Measurements from ENCODE around the gene COX6A1. TPM values are rescaled to one million over a fixed set of nuclear protein-coding genes. Genes with fewer than 3 reads are reported as not detected.

COX6A1 gene
- polyA plus RNA-seq, 1 donor from 2014 or later, result 2,017 TPM

DNA sequence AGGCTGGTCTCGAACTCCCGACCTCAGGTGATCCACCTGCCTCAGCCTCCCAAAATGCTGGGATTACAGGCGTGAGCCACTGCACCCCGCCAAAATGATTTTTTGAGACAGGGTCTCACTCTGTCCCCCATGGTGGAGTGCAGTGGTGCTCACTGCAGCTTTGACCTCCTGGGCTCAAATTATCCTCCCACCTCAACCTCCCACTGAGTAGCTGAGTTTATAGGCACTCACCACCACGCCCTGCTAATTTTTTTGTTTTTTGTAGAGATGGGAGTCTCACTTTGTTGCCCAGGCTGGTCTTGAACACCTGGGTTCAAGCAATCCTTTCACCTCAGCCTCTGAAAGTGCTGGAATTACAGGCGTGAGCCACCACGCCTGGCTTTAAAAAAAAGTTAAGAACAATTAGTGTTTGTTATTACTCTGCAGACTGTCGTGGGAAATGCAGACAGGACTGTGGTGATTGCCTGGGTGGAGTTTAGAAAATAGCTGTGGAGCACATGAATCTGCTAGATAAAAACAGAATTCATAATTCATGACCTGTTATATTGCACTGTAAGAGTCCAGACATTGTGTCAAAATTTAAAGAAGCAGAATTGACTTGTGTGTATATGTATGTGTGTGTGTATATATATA lies 9.2 kb upstream of the COX6A1 start:
- Histone ChIP-seq H3K27ac (ENCODE audit: low read length) (no peak overlapping the region), H3K9me2 (ENCODE audit: insufficient read depth, low read length) (no peaks in the 10 kb centered on the region), H3K4me2 (ENCODE audit: low read length) (no peak overlapping the region), H3K79me2 (replicated peaks; ENCODE audit: insufficient read depth, low read length) (no peaks in the 10 kb centered on the region), H2AFZ (ENCODE audit: low read depth, low read length) (no peak overlapping the region), H3K9ac (ENCODE audit: low read length) (no peak overlapping the region), H3K9me3 (ENCODE audit: low read length) (no peaks in the 10 kb centered on the region), H3K36me3 (ENCODE audit: insufficient read depth, low read length) (no peaks in the 10 kb centered on the region), H3K27me3 (ENCODE audit: insufficient read depth, low read depth, low read length) (no peaks in the 10 kb centered on the region), H3F3A (ENCODE audit: insufficient read depth, low read length, poor library complexity, severe bottlenecking) (no peaks in the 10 kb centered on the region), H4K20me1 (ENCODE audit: insufficient read depth) (no peaks in the 10 kb centered on the region), H3K4me3 (ENCODE audit: low read length) (no peak overlapping the region)
- TF ChIP-seq SMC3 (conservative IDR thresholded peaks at IDR 0.05; ENCODE audit: poor library complexity) (no peak), RAD21 (conservative IDR thresholded peaks at IDR 0.05) (no peak), MXI1 (conservative IDR thresholded peaks at IDR 0.05; ENCODE audit: poor library complexity, severe bottlenecking) (no peak), EZH2 (IDR thresholded peaks at IDR 0.05; ENCODE audit: borderline replicate concordance, insufficient read depth, low read length, poor library complexity, severe bottlenecking) (no peak), EP300 (conservative IDR thresholded peaks at IDR 0.05; ENCODE audit: poor library complexity, severe bottlenecking) (no peak), POLR2AphosphoS5 (IDR thresholded peaks at IDR 0.05) (no peak), TAF1 (IDR thresholded peaks at IDR 0.05; ENCODE audit: low read depth) (no peak)
- TF ChIP-seq, protein P1, sequence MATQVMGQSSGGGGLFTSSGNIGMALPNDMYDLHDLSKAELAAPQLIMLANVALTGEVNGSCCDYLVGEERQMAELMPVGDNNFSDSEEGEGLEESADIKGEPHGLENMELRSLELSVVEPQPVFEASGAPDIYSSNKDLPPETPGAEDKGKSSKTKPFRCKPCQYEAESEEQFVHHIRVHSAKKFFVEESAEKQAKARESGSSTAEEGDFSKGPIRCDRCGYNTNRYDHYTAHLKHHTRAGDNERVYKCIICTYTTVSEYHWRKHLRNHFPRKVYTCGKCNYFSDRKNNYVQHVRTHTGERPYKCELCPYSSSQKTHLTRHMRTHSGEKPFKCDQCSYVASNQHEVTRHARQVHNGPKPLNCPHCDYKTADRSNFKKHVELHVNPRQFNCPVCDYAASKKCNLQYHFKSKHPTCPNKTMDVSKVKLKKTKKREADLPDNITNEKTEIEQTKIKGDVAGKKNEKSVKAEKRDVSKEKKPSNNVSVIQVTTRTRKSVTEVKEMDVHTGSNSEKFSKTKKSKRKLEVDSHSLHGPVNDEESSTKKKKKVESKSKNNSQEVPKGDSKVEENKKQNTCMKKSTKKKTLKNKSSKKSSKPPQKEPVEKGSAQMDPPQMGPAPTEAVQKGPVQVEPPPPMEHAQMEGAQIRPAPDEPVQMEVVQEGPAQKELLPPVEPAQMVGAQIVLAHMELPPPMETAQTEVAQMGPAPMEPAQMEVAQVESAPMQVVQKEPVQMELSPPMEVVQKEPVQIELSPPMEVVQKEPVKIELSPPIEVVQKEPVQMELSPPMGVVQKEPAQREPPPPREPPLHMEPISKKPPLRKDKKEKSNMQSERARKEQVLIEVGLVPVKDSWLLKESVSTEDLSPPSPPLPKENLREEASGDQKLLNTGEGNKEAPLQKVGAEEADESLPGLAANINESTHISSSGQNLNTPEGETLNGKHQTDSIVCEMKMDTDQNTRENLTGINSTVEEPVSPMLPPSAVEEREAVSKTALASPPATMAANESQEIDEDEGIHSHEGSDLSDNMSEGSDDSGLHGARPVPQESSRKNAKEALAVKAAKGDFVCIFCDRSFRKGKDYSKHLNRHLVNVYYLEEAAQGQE (IDR thresholded peaks at IDR 0.05; ENCODE audit: borderline replicate concordance), result no peak
- TF ChIP-seq, protein P2, sequence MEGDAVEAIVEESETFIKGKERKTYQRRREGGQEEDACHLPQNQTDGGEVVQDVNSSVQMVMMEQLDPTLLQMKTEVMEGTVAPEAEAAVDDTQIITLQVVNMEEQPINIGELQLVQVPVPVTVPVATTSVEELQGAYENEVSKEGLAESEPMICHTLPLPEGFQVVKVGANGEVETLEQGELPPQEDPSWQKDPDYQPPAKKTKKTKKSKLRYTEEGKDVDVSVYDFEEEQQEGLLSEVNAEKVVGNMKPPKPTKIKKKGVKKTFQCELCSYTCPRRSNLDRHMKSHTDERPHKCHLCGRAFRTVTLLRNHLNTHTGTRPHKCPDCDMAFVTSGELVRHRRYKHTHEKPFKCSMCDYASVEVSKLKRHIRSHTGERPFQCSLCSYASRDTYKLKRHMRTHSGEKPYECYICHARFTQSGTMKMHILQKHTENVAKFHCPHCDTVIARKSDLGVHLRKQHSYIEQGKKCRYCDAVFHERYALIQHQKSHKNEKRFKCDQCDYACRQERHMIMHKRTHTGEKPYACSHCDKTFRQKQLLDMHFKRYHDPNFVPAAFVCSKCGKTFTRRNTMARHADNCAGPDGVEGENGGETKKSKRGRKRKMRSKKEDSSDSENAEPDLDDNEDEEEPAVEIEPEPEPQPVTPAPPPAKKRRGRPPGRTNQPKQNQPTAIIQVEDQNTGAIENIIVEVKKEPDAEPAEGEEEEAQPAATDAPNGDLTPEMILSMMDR (IDR thresholded peaks at IDR 0.05; ENCODE audit: poor library complexity, severe bottlenecking), result no peak

DNA sequence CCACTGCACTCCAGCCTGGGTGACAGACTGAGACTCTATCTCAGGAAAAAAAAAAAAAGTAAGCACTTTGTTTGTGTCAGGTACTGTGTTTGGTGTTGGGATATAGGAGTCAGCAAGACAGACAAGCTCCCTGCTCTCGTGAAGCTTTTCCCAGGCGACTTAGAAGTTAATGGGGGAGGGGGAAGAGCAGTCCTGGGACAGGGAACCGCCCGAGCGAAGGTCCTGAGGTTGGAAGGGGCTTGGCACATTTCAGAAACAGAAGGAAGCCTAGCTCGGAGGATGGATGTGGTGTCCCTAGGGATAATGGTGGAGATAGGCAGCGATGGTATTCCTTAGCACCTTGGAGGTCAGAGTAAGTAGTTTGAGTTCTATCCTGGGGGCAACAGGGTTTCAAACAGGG lies 8.5 kb upstream of the COX6A1 start:
- Histone ChIP-seq H3K27me3 (ENCODE audit: insufficient read depth, low read depth, low read length) (no peaks in the 10 kb centered on the region), H3K4me3 (ENCODE audit: low read length) (no peak overlapping the region), H4K20me1 (ENCODE audit: insufficient read depth) (no peaks in the 10 kb centered on the region), H2AFZ (ENCODE audit: low read depth, low read length) (no peak overlapping the region), H3K9me2 (ENCODE audit: insufficient read depth, low read length) (no peaks in the 10 kb centered on the region), H3K9me3 (ENCODE audit: low read length) (no peaks in the 10 kb centered on the region), H3K4me2 (ENCODE audit: low read length) (no peak overlapping the region), H3F3A (ENCODE audit: insufficient read depth, low read length, poor library complexity, severe bottlenecking) (no peaks in the 10 kb centered on the region), H3K79me2 (replicated peaks; ENCODE audit: insufficient read depth, low read length) (no peaks in the 10 kb centered on the region), H3K27ac (ENCODE audit: low read length) (no peak overlapping the region), H3K9ac (ENCODE audit: low read length) (no peak overlapping the region), H3K36me3 (ENCODE audit: insufficient read depth, low read length) (no peaks in the 10 kb centered on the region)
- TF ChIP-seq TAF1 (IDR thresholded peaks at IDR 0.05; ENCODE audit: low read depth) (no peak), POLR2AphosphoS5 (IDR thresholded peaks at IDR 0.05) (no peak)

Data from neural cell (in vitro differentiated cells).